ENCODE results near the gene C1orf53. TPM values are rescaled to one million over a fixed set of nuclear protein-coding genes. Genes with fewer than 3 reads are reported as not detected.
"Not testable (repeated sequence)": the region's sequence is repeated elsewhere in the genome, so short reads cannot be mapped to it uniquely, and the experiment has no call there.

C1orf53 gene
- total RNA-seq, 4 donors from 2014 or later = 0.83 to 10.2 (median 2.9) TPM

DNA sequence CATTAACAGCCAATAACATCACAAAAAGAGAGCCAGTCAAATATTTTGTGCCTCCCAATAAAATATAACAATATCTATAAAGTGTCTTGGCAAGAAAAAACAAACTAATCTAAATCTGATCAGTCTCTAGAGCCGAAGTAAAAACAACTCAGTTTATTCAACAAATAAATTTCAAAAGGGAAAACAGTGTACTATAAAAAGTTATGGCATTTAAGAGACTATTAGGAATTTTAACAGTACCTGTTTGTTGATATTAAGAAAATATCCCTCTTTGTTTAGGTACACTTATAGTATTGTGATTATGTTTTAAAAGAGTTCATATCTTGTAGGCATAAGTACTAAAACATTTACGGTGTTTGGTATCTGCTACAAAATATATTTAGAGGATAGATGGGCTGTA is 36.6 kb upstream of the C1orf53 start:
- no peak overlapping the region for H3K4me3 ChIP-seq (ENCODE audit: low read depth, poor library complexity, severe bottlenecking)
- intact Hi-C loops (cut with DNase I; ENCODE audit: low total_unique reads) = no loop called here
- no peak for TF ChIP-seq POLR2A (IDR thresholded peaks at IDR 0.05)
- TF ChIP-seq, protein P1, sequence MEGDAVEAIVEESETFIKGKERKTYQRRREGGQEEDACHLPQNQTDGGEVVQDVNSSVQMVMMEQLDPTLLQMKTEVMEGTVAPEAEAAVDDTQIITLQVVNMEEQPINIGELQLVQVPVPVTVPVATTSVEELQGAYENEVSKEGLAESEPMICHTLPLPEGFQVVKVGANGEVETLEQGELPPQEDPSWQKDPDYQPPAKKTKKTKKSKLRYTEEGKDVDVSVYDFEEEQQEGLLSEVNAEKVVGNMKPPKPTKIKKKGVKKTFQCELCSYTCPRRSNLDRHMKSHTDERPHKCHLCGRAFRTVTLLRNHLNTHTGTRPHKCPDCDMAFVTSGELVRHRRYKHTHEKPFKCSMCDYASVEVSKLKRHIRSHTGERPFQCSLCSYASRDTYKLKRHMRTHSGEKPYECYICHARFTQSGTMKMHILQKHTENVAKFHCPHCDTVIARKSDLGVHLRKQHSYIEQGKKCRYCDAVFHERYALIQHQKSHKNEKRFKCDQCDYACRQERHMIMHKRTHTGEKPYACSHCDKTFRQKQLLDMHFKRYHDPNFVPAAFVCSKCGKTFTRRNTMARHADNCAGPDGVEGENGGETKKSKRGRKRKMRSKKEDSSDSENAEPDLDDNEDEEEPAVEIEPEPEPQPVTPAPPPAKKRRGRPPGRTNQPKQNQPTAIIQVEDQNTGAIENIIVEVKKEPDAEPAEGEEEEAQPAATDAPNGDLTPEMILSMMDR (IDR thresholded peaks at IDR 0.05) = no peak
- 77 to 85% methylated on average over 2 of the region's 2 CpGs for WGBS, 2 donors
- no peak for DNase-seq (ENCODE audit: low spot score in 2 of 2)

DNA sequence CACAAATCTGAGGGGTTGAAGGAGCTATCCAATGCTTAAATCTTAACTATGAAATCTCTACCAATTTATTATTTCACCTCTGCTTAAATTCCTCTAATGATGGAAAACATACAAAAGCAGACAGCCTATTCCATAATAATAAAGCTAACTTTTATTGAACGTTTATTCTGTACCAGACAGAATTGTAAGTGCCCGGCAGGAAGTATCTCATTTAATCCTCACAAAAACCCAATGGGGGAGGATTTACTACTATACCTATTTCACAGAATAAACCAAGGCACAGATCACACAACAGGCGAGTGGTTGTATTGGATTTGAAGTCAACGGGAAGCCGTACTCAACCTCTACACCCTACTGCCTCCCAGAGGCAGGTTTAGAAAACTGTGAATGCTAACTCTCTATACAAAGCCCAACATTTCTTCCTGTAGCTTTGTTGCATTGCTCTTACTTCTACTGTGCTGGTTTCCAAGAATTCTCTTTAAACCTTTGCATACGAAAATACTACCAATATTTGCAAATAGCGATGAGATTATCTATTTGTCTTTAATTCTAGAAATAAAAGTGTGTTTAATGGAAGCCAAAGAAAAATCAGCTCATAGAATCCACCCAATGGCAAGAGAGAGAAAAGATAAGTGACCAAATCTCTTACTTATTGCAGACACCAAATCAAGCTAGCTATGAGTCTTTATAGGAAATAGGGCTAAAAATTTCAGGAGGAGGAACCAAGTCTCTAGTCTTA is 33.5 kb upstream of the C1orf53 start:
- DNase-seq (ENCODE audit: low spot score in 2 of 2) = no peak
- H3K4me3 ChIP-seq (ENCODE audit: low read depth, poor library complexity, severe bottlenecking) = no peak overlapping the region
- TF ChIP-seq, protein P1 (IDR thresholded peaks at IDR 0.05) = no peak
- TF ChIP-seq POLR2A (IDR thresholded peaks at IDR 0.05) = no peak
- 14 to 15% methylated on average over 7 of the region's 7 CpGs for WGBS, 2 donors
- intact Hi-C loops (cut with DNase I; ENCODE audit: low total_unique reads) = no loop called here

DNA sequence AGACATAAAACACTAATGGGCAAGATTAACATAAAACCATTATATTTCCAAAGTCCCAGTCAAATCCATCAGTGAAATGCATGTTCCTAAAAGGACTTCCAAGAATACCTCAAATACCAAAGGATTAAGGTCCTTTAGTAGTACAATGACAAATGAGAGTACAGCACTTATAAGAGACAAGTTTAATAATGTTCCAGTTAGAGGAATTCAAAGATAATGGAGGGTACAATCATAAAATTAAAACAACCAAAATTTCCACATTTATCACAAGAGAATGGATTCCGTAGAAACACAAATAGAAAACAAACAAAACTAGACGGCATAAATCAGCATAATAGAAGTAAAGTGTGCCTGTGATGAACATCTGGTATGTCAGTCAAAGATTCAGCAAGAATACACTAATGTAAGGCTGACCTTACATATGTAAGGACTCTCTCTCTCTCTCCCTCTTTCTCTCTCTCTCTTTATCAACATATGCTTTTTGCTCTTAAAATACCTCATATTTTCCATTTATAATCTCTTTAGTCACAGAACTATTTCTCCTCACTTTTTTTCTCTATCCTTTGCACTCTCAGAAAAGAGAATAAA is 32.8 kb upstream of the C1orf53 start:
- no peak for TF ChIP-seq POLR2A (IDR thresholded peaks at IDR 0.05)
- TF ChIP-seq, protein P1 (IDR thresholded peaks at IDR 0.05) = no peak
- H3K4me3 ChIP-seq (ENCODE audit: low read depth, poor library complexity, severe bottlenecking) = no peak overlapping the region
- intact Hi-C loops (cut with DNase I; ENCODE audit: low total_unique reads) = no loop called here
- WGBS, 2 donors = 57 to 61% methylated on average over 2 of the region's 2 CpGs
- DNase-seq (ENCODE audit: low spot score in 2 of 2) = no peak

DNA sequence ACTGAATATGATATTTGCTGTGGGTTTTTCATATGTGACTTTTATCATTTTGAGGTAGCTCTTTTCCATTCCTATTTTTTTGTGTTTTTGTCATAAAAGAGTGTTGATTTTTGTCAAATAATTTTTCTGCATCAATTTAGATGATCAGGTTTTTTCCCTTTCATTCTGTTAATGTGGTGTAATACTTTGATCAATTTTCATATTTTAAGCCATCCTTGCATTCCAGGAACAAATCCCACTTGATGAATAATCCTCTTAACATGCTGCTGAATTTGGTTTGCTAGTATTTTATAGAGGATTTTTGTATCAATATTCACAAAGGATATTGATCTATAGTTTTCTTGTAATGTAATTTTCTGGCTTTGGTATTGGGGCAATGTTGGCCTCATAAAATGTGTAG is 25.5 kb upstream of the C1orf53 start:
- intact Hi-C loops (cut with DNase I; ENCODE audit: low total_unique reads) = no loop called here
- no peak for DNase-seq (ENCODE audit: low spot score in 2 of 2)
- no peak for TF ChIP-seq POLR2A (IDR thresholded peaks at IDR 0.05)
- TF ChIP-seq, protein P1 (IDR thresholded peaks at IDR 0.05) = no peak
- no peak overlapping the region for H3K4me3 ChIP-seq (ENCODE audit: low read depth, poor library complexity, severe bottlenecking)

DNA sequence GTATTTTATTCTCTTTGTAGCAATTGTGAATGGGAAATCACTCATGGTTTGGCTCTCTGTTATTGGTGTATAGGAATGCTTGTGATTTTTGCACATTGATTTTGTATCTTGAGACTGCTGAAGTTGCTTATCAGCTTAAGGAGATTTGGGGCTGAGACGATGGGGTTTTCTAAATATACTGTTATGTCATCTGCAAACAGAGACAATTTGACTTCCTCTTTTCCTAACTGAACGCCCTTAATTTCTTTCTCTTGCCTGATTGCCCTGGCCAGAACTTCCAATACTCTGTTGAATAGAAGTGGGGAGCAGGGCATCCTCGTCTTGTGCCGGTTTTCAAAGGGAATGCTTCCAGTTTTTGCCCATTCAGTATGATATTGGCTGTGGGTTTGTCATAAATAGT is 22.0 kb upstream of the C1orf53 start:
- H3K4me3 ChIP-seq (ENCODE audit: low read depth, poor library complexity, severe bottlenecking); intact Hi-C loops (cut with DNase I; ENCODE audit: low total_unique reads); DNase-seq (ENCODE audit: low spot score in 2 of 2): not testable (repeated sequence)
- WGBS, 2 donors = 85 to 86% methylated on average over 4 of the region's 4 CpGs

DNA sequence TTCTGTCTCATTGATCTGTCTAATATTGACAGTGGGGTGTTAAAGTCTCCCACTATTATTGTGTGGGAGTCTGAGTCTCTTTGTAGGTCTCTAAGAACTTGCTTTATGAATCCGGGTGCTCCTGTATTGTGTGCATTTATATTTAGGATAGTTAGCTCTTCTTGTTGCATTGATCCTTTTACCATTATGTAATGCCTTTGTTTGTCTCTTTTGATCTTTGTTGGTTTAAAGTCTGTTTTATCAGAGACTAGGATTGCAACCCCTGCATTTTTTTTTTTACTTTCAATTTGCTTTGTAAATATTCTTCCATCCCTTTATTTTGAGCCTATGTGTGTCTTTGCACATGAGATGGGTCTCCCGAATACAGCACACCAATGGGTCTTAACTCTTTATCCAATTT is 20.2 kb upstream of the C1orf53 start:
- intact Hi-C loops (cut with DNase I; ENCODE audit: low total_unique reads); DNase-seq (ENCODE audit: low spot score in 2 of 2); H3K4me3 ChIP-seq (ENCODE audit: low read depth, poor library complexity, severe bottlenecking): not testable (repeated sequence)
- WGBS, 2 donors = 89 to 96% methylated on average over 2 of the region's 2 CpGs

DNA sequence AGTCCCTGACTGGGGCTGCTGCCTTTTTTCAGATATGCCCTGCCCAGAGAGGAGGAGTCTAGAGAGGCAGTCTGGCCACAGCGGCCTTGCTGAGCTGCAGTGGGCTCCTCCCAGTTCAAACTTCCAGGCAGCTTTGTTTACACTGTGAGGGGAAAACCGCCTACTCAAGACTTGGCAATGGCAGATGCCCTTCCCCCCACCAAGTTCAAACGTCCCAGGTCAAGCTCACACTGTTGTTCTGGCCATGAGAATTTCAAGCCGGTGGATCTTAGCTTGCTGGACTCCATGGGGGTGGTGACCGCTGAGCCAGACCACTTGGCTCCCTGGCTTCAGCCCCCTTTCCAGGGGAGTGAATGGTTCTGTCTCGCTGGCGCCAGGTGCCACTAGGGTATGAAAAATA is 18.3 kb upstream of the C1orf53 start:
- WGBS, 2 donors = 84 to 97% methylated on average over 5 to 7 of the region's 7 CpGs
- H3K4me3 ChIP-seq (ENCODE audit: low read depth, poor library complexity, severe bottlenecking) = no peak overlapping the region
- no peak for DNase-seq (ENCODE audit: low spot score in 2 of 2)
- intact Hi-C loops (cut with DNase I; ENCODE audit: low total_unique reads) = no loop called here
- TF ChIP-seq, protein P1 (IDR thresholded peaks at IDR 0.05) = no peak
- TF ChIP-seq POLR2A (IDR thresholded peaks at IDR 0.05) = no peak
